K562 (cell line): ENCODE results near the gene CELSR1. TPM values are rescaled to one million over a fixed set of nuclear protein-coding genes. Genes with fewer than 3 reads are reported as not detected.

Experiments
- BRD9 ChIP-seq: fragments of 450-650 bp; IDR thresholded peaks from 2 replicates; pipeline ENCODE4 v1.6.1; 2018; ENCODE audit warnings: low read depth; ENCODE audit not compliant: partially characterized antibody
- CAMTA2 ChIP-seq: fragments of 250-450 bp; sonication (Bioruptor Pico); conservative IDR thresholded peaks from 2 replicates; pipeline ENCODE4 v1.5.1; 2022
- CEBPG ChIP-seq, 3 experiments: fragments of 200-800 bp in 1 of 3; sonication (Bioruptor generic) in 1 of 3; sonication (generic) in 1 of 3; formaldehyde crosslinking in 1 of 3; IDR thresholded peaks in 2 of 3; conservative IDR thresholded peaks in 1 of 3; 2 replicates each; pipeline versions ENCODE4 v1.6.1 to v1.8.0; 2016 to 2022; ENCODE audit warnings: missing compliant biosample characterization in 2 of 3, missing genetic modification characterization in 2 of 3, mild to moderate bottlenecking in 1 of 3, missing genetic modification reagents in 1 of 3
- DPF2 ChIP-seq: fragments of 450-650 bp; IDR thresholded peaks from 2 replicates; pipeline ENCODE4 v1.6.1; 2016
- POLR2B ChIP-seq: fragments of 450-650 bp; IDR thresholded peaks from 2 replicates; pipeline ENCODE4 v1.6.1; 2018; ENCODE audit warnings: low read depth; ENCODE audit not compliant: partially characterized antibody
- POLR2G ChIP-seq: fragments of 200-400 bp; formaldehyde crosslinking; IDR thresholded peaks from 2 replicates; pipeline ENCODE4 v1.6.1; 2017; ENCODE audit warnings: low read depth, mild to moderate bottlenecking, antibody characterized with exemption, low read length, moderate library complexity
- RAD21 ChIP-seq, 2 experiments: fragments of 250-450 bp in 1 of 2; fragments of 450-650 bp in 1 of 2; sonication (Bioruptor Pico) in 1 of 2; formaldehyde crosslinking in 1 of 2; IDR thresholded peaks in 1 of 2; conservative IDR thresholded peaks in 1 of 2; 2 replicates each; pipeline versions ENCODE4 v1.4.0 to v1.8.0; 2020 to 2022; ENCODE audit warnings: mild to moderate bottlenecking in 2 of 2, moderate library complexity in 1 of 2
- RBBP5 ChIP-seq: fragments of 200-600 bp; sonication (generic); IDR thresholded peaks from 2 replicates; pipeline ENCODE4 v1.6.1; 2012; ENCODE audit warnings: borderline replicate concordance, mild to moderate bottlenecking, low read length, control low read depth, inconsistent platforms; ENCODE audit not compliant: insufficient read depth, poor library complexity, severe bottlenecking
- SAFB ChIP-seq: fragments of 200-400 bp; formaldehyde crosslinking; IDR thresholded peaks from 2 replicates; pipeline ENCODE4 v1.6.1; 2017; ENCODE audit warnings: low read depth, low read length, borderline replicate concordance
- TCFL5 ChIP-seq: fragments of 250-450 bp; sonication (Bioruptor Pico); conservative IDR thresholded peaks from 2 replicates; pipeline ENCODE4 v1.6.1; 2021; ENCODE audit warnings: mild to moderate bottlenecking, moderate library complexity, matching md5 sums
- ZBTB8A ChIP-seq: fragments of 450-650 bp; IDR thresholded peaks from 2 replicates; pipeline ENCODE4 v1.6.1; 2018; ENCODE audit warnings: mild to moderate bottlenecking, moderate library complexity; ENCODE audit not compliant: partially characterized antibody
- ZFX ChIP-seq: sonication (generic); formaldehyde crosslinking; IDR thresholded peaks from 2 replicates; pipeline ENCODE4 v1.8.0; 2022; ENCODE audit warnings: mild to moderate bottlenecking, missing genetic modification reagents, moderate library complexity
- ZNF124 ChIP-seq: sonication (generic); formaldehyde crosslinking; IDR thresholded peaks from 2 replicates; pipeline ENCODE4 v1.8.1; 2022; ENCODE audit warnings: missing genetic modification reagents
- ZNF224 ChIP-seq: sonication (generic); formaldehyde crosslinking; IDR thresholded peaks from 2 replicates; pipeline ENCODE4 v1.8.0; 2022; ENCODE audit warnings: mild to moderate bottlenecking, missing genetic modification reagents
- ZNF445 ChIP-seq: fragments of 250-450 bp; sonication (Bioruptor Pico); IDR thresholded peaks from 2 replicates; pipeline ENCODE4 v1.4.0; 2020; ENCODE audit warnings: low read depth, mild to moderate bottlenecking, moderate library complexity
- polyA plus RNA-seq, 8 experiments: library from polyadenylated mRNA; depleted of rRNA in 4 of 8; stranded (reverse) in 5 of 8; unstranded in 3 of 8; fragments of >200 nt; fragmentation: Nextera tagmentation in 2 of 8; fragmentation: Illumina TruSeq in 1 of 8; extraction: Ambion mirVana in 2 of 8; extraction: Trizol in 1 of 8; gene quantifications; 2 replicates each; pipeline versions ENCODE4 v1.2.1 to v1.2.3, GENCODE V29; 2011 to 2014; ENCODE audit warnings: inconsistent platforms in 1 of 8, missing spikeins in 1 of 8
- total RNA-seq, 7 experiments: library from RNA; depleted of rRNA in 6 of 7; stranded (reverse); fragments of >200 nt in 6 of 7; fragmentation: Illumina TruSeq in 2 of 7; extraction: Trizol in 2 of 7; gene quantifications; 2 replicates each; pipeline versions ENCODE4 v1.2.1 to v1.2.3, GENCODE V29; 2011 to 2021; ENCODE audit warnings: low replicate concordance in 1 of 7
- TF ChIP-seq, protein P1 (sequence below): fragments of 250-450 bp; sonication (Bioruptor Pico); IDR thresholded peaks from 2 replicates; pipeline ENCODE4 v1.9.0; 2021; ENCODE audit warnings: mild to moderate bottlenecking, inconsistent platforms
- TF ChIP-seq, protein P2 (sequence below): fragments of 250-450 bp; sonication (Bioruptor Pico); IDR thresholded peaks from 2 replicates; pipeline ENCODE4 v1.5.0; 2021
- TF ChIP-seq, protein P3 (sequence below), 2 experiments: IDR thresholded peaks; 2 replicates each; pipeline ENCODE4 v1.6.1; 2011; ENCODE audit warnings: borderline replicate concordance in 1 of 2, control low read depth in 1 of 2, low read depth in 1 of 2, low read length in 1 of 2, mild to moderate bottlenecking in 1 of 2, mixed read lengths in 1 of 2, moderate library complexity in 1 of 2; ENCODE audit not compliant: insufficient read depth in 1 of 2, insufficient read length in 1 of 2, poor library complexity in 1 of 2, severe bottlenecking in 1 of 2; ENCODE audit errors: extremely low read depth in 1 of 2
- TF ChIP-seq, protein P4 (sequence below): fragments of 250-450 bp; sonication (Bioruptor Pico); IDR thresholded peaks from 2 replicates; pipeline ENCODE4 v1.5.0; 2020; ENCODE audit warnings: mild to moderate bottlenecking, borderline replicate concordance

Gene CELSR1
- total and polyA plus RNA-seq, 9 of the 15 experiments (the other 6 are each of a cell fraction or from before 2014, with no cell fraction given) = under 0.01 to 0.09 TPM; not detected in 7

DNA sequence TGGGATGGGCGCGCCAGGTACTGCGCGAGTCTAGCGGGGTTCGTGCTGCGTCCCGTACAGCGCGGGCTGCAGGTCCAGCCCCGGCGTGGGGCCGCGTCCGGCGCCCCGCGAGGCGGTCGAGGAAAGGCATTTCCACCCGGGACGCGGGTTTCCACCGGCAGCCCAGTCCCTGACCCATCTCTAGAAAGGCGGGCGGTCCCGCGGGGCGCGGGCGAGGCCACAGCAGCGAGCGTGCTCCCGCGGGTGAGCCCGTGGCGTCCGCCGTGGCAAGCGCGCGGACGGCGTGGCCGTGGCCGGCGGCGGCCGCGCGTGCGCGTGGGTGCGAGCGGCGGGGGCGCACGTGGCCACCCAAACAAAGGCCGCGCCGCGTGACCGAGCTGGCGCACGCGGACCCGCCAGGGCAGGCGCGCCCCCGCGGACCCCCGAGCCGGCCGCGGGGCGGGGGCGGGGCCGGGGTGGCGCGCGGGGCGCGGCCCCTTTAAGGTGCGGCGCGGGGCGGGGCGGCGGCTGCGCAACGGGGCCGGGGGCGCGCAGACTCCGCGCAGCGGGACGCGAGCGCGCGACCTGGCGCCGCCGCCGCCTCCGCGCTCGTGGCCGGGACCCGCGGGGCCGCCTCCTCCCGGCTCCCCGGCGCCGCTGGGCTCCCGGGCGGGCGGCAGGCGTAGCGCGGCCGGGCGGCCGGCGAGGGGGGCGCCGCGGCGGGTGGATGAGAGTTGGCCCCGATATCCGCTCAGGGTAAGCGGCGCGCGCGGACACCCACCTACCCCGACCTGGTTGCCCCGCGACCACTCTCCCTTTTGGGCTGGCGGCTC, 39.3 kb upstream of the CELSR1 start (continued):
- TF ChIP-seq, protein P1, sequence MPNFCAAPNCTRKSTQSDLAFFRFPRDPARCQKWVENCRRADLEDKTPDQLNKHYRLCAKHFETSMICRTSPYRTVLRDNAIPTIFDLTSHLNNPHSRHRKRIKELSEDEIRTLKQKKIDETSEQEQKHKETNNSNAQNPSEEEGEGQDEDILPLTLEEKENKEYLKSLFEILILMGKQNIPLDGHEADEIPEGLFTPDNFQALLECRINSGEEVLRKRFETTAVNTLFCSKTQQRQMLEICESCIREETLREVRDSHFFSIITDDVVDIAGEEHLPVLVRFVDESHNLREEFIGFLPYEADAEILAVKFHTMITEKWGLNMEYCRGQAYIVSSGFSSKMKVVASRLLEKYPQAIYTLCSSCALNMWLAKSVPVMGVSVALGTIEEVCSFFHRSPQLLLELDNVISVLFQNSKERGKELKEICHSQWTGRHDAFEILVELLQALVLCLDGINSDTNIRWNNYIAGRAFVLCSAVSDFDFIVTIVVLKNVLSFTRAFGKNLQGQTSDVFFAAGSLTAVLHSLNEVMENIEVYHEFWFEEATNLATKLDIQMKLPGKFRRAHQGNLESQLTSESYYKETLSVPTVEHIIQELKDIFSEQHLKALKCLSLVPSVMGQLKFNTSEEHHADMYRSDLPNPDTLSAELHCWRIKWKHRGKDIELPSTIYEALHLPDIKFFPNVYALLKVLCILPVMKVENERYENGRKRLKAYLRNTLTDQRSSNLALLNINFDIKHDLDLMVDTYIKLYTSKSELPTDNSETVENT = no peak
- no peak for TF ChIP-seq POLR2B
- peak; percentile 31 for TF ChIP-seq RBBP5
- no peak for TF ChIP-seq TCFL5 (CRISPR knock-in tag)
- no peak for TF ChIP-seq ZNF224
- peak; percentile 20; the same call in 1 of the 2 replicates for TF ChIP-seq ZFX (CRISPR knock-in tag)
- TF ChIP-seq POLR2G = peak; percentile 54; the same call in 1 of the 2 replicates
- TF ChIP-seq CEBPG (CRISPR knock-in tag; IDR thresholded peaks at IDR 0.05) = no peak
- no peak for TF ChIP-seq CEBPG (tag; conservative IDR thresholded peaks at IDR 0.05 in 1 of 2, IDR thresholded peaks at IDR 0.05 in 1 of 2)
- no peak for TF ChIP-seq RAD21 (CRISPR knock-in tag; conservative IDR thresholded peaks at IDR 0.05 in 1 of 2, IDR thresholded peaks at IDR 0.05 in 1 of 2)
- no peak for TF ChIP-seq CAMTA2
- TF ChIP-seq, protein P2, sequence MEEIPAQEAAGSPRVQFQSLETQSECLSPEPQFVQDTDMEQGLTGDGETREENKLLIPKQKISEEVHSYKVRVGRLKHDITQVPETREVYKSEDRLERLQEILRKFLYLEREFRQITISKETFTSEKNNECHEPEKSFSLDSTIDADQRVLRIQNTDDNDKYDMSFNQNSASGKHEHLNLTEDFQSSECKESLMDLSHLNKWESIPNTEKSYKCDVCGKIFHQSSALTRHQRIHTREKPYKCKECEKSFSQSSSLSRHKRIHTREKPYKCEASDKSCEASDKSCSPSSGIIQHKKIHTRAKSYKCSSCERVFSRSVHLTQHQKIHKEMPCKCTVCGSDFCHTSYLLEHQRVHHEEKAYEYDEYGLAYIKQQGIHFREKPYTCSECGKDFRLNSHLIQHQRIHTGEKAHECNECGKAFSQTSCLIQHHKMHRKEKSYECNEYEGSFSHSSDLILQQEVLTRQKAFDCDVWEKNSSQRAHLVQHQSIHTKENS (CRISPR knock-in tag) = no peak
- no peak for TF ChIP-seq DPF2
- TF ChIP-seq ZNF124 (CRISPR knock-in tag) = no peak
- TF ChIP-seq, protein P3, sequence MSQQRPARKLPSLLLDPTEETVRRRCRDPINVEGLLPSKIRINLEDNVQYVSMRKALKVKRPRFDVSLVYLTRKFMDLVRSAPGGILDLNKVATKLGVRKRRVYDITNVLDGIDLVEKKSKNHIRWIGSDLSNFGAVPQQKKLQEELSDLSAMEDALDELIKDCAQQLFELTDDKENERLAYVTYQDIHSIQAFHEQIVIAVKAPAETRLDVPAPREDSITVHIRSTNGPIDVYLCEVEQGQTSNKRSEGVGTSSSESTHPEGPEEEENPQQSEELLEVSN (IDR thresholded peaks at IDR 0.05; ENCODE audit: borderline replicate concordance in 1 of 2, extremely low read depth in 1 of 2, insufficient read depth in 1 of 2, insufficient read length in 1 of 2, low read depth in 1 of 2, low read length in 1 of 2, poor library complexity in 1 of 2, severe bottlenecking in 1 of 2) = peak in 1 of 2 experiments; percentile 38
- TF ChIP-seq, protein P4, sequence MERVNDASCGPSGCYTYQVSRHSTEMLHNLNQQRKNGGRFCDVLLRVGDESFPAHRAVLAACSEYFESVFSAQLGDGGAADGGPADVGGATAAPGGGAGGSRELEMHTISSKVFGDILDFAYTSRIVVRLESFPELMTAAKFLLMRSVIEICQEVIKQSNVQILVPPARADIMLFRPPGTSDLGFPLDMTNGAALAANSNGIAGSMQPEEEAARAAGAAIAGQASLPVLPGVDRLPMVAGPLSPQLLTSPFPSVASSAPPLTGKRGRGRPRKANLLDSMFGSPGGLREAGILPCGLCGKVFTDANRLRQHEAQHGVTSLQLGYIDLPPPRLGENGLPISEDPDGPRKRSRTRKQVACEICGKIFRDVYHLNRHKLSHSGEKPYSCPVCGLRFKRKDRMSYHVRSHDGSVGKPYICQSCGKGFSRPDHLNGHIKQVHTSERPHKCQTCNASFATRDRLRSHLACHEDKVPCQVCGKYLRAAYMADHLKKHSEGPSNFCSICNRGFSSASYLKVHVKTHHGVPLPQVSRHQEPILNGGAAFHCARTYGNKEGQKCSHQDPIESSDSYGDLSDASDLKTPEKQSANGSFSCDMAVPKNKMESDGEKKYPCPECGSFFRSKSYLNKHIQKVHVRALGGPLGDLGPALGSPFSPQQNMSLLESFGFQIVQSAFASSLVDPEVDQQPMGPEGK (CRISPR knock-in tag) = no peak
- TF ChIP-seq ZBTB8A = no peak
- no peak for TF ChIP-seq ZNF445 (CRISPR knock-in tag)
- no peak for TF ChIP-seq BRD9
- peak; percentile 84 for TF ChIP-seq SAFB
